Renal pelvis (tissue), 4 donors: ENCODE results near the gene CDH10. TPM values are rescaled to one million over a fixed set of nuclear protein-coding genes. Genes with fewer than 3 reads are reported as not detected.

Experiments used
- DNase-seq: peaks from one replicate; pipeline ENCODE4 v3.0.0-alpha.2; 2013
- polyA plus RNA-seq, 3 donors: library from polyadenylated mRNA; unstranded; fragments of 120-200 nt; gene quantifications; one replicate each; pipeline ENCODE4 v1.2.1, GENCODE V29; 2013; ENCODE audit not compliant: insufficient read length in 3 of 3

The CDH10 gene
- polyA plus RNA-seq, 3 donors, result 4.8 to 7.6 (median 6.3) TPM

DNA sequence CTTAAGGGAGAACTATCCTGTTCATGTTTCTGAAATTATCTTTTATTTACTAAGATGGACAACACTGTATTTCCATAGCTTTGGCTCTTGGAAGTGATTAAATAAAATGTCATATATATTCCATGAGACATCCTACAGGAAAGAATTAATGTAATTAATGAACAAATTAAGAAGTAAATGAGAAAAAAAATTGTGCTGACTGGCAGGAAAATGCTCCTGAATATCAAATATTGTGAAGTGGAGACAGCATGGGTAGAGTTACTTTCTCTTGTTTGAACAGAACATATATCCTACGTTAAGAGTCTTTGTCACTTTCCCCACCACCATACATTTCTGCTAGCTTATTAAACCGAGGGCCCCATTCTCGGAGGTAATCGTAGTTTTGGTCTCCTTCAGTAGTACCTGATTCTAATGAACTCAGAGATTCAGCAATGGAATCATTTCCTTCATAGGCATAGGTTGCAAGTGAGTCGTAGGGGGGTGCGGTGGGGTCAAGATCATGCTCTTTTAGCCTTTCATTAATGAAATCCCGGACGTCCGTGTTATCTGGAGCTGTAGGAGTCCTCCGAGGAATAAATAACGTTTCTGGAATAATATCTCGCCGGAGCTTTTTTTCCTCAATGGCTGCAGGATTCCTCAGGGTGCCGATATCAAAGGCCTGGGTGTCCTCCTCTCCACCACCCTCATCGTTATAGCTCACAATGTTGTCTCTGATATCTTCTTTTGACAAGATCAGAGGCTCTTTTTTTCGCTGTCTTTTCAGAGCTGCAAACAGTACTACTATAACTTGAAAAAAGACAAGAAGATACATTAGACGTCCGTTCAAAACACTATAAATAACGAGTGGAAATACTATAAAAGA lies 157.2 kb downstream of the CDH10 start:
- no peak for DNase-seq

DNA sequence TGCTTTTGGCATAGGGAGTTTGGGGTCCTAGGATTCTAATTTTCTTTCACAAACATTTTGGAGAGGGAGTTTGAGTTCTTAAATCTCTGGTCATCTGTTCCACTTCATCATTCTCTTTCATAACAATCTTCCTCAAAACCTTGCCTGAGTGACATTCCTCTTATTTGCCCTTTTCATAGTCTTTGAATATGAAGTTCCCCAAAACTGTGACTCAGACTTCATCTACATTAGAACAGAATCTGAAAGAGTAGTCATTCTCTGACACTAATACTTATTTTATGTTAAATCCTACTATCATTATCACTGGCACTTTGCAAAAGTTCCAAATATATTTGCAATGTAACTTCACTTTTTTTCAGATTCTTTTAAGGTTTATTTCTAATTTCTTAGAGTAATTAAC lies 163.8 kb downstream of the CDH10 start:
- DNase-seq, result no peak

DNA sequence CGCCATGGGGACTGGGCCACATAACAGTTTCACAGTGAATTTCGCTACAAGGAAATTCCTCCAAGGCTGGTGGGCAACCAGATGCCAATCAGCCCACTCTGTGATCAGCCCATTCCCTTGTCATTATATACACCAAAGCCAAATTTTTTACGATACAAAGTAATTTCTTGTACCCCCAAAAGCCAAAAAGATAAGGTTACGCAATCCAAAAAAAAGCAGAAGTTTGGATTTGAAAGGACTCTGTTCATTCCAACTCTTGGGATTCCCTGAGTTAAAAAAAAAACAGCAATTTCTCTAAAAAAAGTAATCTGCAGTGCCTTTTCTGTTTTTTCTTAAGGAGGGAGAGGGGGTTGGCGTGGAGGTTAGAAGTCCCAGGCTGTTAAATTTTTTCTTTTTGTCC lies 166.8 kb downstream of the CDH10 start:
- DNase-seq, result no peak

DNA sequence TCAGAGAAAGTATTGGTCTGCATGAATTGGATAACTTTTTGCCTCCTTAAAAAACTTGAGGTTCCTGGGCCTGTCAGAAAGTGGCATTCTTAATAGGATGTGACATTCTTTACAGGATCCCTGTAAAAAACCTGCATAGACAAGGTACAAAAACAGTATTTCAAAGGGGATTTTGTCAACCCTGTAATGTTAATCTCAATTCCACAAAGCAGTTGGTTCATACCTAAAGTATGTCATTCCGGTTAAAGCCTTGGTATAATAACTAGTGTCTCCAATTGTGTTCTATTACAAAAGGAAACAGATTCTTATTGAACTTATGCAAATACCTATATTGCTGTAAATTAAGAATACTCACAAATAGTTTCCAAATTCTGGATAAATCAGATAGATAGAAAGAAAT lies 169.7 kb downstream of the CDH10 start:
- DNase-seq, result no peak

DNA sequence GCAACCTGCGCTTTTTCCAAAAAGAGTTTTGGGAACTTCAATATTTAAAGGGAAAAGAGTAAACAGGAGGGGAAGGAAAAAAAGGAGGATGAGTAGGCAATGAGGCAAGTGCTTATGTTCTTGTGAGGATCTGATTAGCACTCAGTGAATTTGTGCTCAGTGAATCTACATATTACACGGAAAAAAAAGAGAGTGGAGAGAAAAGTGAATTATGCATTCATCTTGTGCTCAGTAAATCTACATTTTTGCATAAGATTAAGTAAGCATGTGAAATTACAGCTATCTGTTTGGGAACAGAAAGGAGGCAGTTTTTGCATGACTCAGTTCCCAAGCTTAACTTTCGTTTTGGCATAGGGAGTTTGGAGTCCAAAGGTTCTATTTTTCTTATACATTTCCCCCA lies 170.1 kb downstream of the CDH10 start:
- no peak for DNase-seq

DNA sequence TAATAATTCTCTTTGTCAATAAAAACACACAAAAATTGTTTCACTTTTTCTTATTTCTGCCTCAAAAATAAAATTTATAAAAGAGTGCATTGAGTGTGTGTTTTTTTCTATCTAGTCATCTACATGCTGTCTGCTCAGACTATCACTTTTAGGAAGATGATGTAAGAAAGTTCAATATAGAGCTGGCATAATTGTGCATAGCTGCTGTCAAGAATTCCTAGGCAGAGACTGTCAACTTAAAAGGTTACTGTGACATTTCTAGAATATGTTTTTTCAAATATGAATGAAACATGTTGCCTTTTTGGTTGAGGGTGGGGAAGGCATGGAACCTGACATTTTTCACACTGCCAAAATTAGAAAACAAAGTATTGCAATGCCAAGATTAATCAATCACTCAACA lies 172.3 kb downstream of the CDH10 start:
- DNase-seq, result no peak

DNA sequence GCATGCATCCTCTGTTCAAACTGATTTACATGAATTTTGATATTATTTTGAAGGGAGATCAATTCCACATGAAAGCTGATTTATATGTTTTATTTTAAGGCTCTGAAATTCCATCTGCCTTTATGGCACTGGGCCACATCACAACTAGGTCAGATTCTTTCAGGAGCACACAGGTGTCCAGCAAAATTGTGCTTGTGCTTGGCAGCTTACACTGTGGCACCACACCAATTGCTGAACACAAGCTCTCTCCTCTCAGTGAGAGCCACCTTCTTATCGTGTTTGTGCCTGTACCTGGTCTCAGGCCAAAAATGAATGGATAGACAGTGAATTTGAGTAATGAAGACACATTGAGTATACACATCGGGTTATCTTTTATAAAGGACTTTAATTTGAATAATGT lies 200.4 kb downstream of the CDH10 start:
- DNase-seq, result no peak

DNA sequence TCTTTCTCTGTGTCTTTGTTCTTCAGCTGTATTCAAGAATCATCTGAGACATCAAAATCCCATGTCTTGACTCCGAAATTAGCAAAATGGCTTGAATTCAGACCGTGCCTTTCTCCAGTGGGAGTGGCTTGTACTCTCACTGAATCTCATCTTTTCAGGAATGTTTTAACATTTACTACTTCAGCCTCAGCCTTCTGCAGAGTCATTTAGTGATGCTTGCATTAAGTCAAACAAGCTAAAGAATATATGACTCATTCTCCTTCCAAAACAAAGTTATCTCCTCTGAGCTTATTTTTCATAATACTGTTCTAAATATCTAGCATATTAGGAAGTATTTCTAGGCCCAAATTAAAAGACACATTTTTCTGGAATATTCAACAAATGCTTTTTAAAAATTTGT lies 205.3 kb downstream of the CDH10 start:
- DNase-seq, result no peak
